ENCODE results near the gene SRP68. TPM values are rescaled to one million over a fixed set of nuclear protein-coding genes. Genes with fewer than 3 reads are reported as not detected.
A peak's percentile ranks its signal among the peaks of the same experiment; 100 is the strongest.

Gene SRP68
- total and polyA plus RNA-seq, 9 of the 15 experiments (the other 6 are each of a cell fraction or from before 2014, with no cell fraction given), result 29.4 to 92.6 (median 36.2) TPM

GRCh38 chr17:76014100-76014924 is 58.0 kb downstream of the SRP68 start (continued):
- TF ChIP-seq, protein P1, sequence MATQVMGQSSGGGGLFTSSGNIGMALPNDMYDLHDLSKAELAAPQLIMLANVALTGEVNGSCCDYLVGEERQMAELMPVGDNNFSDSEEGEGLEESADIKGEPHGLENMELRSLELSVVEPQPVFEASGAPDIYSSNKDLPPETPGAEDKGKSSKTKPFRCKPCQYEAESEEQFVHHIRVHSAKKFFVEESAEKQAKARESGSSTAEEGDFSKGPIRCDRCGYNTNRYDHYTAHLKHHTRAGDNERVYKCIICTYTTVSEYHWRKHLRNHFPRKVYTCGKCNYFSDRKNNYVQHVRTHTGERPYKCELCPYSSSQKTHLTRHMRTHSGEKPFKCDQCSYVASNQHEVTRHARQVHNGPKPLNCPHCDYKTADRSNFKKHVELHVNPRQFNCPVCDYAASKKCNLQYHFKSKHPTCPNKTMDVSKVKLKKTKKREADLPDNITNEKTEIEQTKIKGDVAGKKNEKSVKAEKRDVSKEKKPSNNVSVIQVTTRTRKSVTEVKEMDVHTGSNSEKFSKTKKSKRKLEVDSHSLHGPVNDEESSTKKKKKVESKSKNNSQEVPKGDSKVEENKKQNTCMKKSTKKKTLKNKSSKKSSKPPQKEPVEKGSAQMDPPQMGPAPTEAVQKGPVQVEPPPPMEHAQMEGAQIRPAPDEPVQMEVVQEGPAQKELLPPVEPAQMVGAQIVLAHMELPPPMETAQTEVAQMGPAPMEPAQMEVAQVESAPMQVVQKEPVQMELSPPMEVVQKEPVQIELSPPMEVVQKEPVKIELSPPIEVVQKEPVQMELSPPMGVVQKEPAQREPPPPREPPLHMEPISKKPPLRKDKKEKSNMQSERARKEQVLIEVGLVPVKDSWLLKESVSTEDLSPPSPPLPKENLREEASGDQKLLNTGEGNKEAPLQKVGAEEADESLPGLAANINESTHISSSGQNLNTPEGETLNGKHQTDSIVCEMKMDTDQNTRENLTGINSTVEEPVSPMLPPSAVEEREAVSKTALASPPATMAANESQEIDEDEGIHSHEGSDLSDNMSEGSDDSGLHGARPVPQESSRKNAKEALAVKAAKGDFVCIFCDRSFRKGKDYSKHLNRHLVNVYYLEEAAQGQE (IDR thresholded peaks at IDR 0.05; ENCODE audit: borderline replicate concordance), result peak; percentile 73
- TF ChIP-seq, protein P1 (CRISPR knock-in tag; IDR thresholded peaks at IDR 0.05; ENCODE audit: low read depth), result no peak
- TF ChIP-seq C11orf30 (IDR thresholded peaks at IDR 0.05; ENCODE audit: low read depth), result no peak
- TF ChIP-seq SLC30A9 (CRISPR knock-in tag; IDR thresholded peaks at IDR 0.05), result no peak
- TF ChIP-seq PHF8 (IDR thresholded peaks at IDR 0.05; ENCODE audit: borderline replicate concordance, low read length), result no peak
- peak; percentile 33 for TF ChIP-seq ZNF143 (CRISPR knock-in tag; IDR thresholded peaks at IDR 0.05)
- TF ChIP-seq ZNF347 (CRISPR knock-in tag; IDR thresholded peaks at IDR 0.05; ENCODE audit: low read depth), result no peak
- peak; percentile 35 for TF ChIP-seq ZBTB33 (CRISPR knock-in tag; IDR thresholded peaks at IDR 0.05)
- TF ChIP-seq MAZ (CRISPR knock-in tag; conservative IDR thresholded peaks at IDR 0.05 in 1 of 2, IDR thresholded peaks at IDR 0.05 in 1 of 2), result peak in 1 of 2 experiments; percentile 35; a peak in 1 of 4 replicates
- TF ChIP-seq RUNX1 (IDR thresholded peaks at IDR 0.05; ENCODE audit: low read depth), result no peak
- TF ChIP-seq GABPB2 (CRISPR knock-in tag; conservative IDR thresholded peaks at IDR 0.05), result no peak
